GM12878 (cell line): Measurements from ENCODE around the gene CCDC82. TPM values are rescaled to one million over a fixed set of nuclear protein-coding genes. Genes with fewer than 3 reads are reported as not detected.

ENCODE experiments used
- ATAC-seq: fragments of 200-7000 bp; cut with Tn5 transposase; 3 replicates; pipeline ENCODE4 v1.9.1; 2020; ENCODE audit warnings: mild to moderate bottlenecking, moderate library complexity
- BruUV-seq: library from RNA; stranded (reverse); fragments of 400-500 nt; replicated peaks from 2 replicates; lab custom pipeline; 2021; lab: Mats Ljungman, UMichigan
- CTCF ChIA-PET: fragments of 300-600 bp; sonication (Branson Sonifier 250); formaldehyde crosslinking; extraction: SDS; loops from one replicate; lab custom pipeline; 2021; ENCODE audit warnings: inconsistent platforms; lab: Yijun Ruan, JAX
- POLR2A ChIA-PET: fragments of 350-600 bp; formaldehyde crosslinking; extraction: SDS; loops from one replicate; lab custom pipeline; 2021; ENCODE audit warnings: inconsistent platforms; lab: Charles Lee
- RAD21 ChIA-PET: fragments of 300-600 bp; sonication (Branson Sonifier 250); formaldehyde crosslinking; loops from one replicate; lab custom pipeline; 2023; ENCODE audit warnings: antibody characterized with exemption; ENCODE audit not compliant: unreplicated experiment; lab: Charles Lee
- SMC1A ChIA-PET: fragments of 300-600 bp; sonication (Branson Sonifier 250); formaldehyde crosslinking; loops from one replicate; lab custom pipeline; 2023; ENCODE audit not compliant: unreplicated experiment, uncharacterized antibody; lab: Charles Lee
- DNase-seq: peaks from one replicate; pipeline ENCODE4 v3.0.0-alpha.2; 2011; ENCODE audit warnings: low read depth, low spot score
- FAIRE-seq: peaks from 3 replicates; lab custom pipeline; 2011; peaks lifted over from hg19 to GRCh38; lab: Jason Lieb, UNC
- H2AFZ ChIP-seq: 2 replicates; pipeline ENCODE4 v1.6.0; 2011; ENCODE audit warnings: low read depth, low read length, control low read depth; ENCODE audit not compliant: control insufficient read depth
- H3K27ac ChIP-seq: 2 replicates; pipeline ENCODE4 v1.5.1; 2011; ENCODE audit warnings: control low read depth; ENCODE audit not compliant: control insufficient read depth, insufficient read depth
- H3K27me3 ChIP-seq, 2 experiments: replicated peaks in 1 of 2; 2 replicates each; pipeline versions ENCODE4 v1.6.0 to v1.6.1; 2011; ENCODE audit warnings: low read length in 1 of 2; ENCODE audit not compliant: control insufficient read depth in 2 of 2, insufficient read depth in 2 of 2
- H3K36me3 ChIP-seq, 2 experiments: 2 replicates each; pipeline ENCODE4 v1.5.1; 2011; ENCODE audit warnings: low read length in 1 of 2; ENCODE audit not compliant: control insufficient read depth in 2 of 2, insufficient read depth in 2 of 2
- H3K4me1 ChIP-seq: 2 replicates; pipeline ENCODE4 v1.6.1; 2011; ENCODE audit warnings: mild to moderate bottlenecking, low read length, moderate library complexity, mixed read lengths; ENCODE audit not compliant: control insufficient read depth, insufficient read depth
- H3K4me2 ChIP-seq: 2 replicates; pipeline ENCODE4 v1.6.0; 2011; ENCODE audit warnings: control low read depth; ENCODE audit not compliant: control insufficient read depth, insufficient read depth
- H3K4me3 ChIP-seq: fragments of 200-600 bp; sonication (generic); 2 replicates; pipeline ENCODE4 v1.5.1; 2016
- H3K79me2 ChIP-seq: 2 replicates; pipeline ENCODE4 v1.6.0; 2011; ENCODE audit warnings: low read length; ENCODE audit not compliant: control insufficient read depth, insufficient read depth
- H3K9ac ChIP-seq: 2 replicates; pipeline ENCODE4 v1.8.0; 2011; ENCODE audit warnings: low read length, control low read depth, mixed read lengths; ENCODE audit not compliant: control insufficient read depth, insufficient read depth
- H3K9me3 ChIP-seq: replicated peaks from 3 replicates; pipeline ENCODE4 v1.5.1; 2011; ENCODE audit warnings: mild to moderate bottlenecking, low read length; ENCODE audit not compliant: control insufficient read depth, insufficient read depth
- H4K20me1 ChIP-seq: 2 replicates; pipeline ENCODE4 v1.6.0; 2011; ENCODE audit not compliant: control insufficient read depth, insufficient read depth
- ATF7 ChIP-seq: fragments of 450-650 bp; IDR thresholded peaks from 2 replicates; pipeline ENCODE4 v1.6.1; 2016; ENCODE audit warnings: low read depth, mild to moderate bottlenecking
- BACH1 ChIP-seq: fragments of 450-650 bp; IDR thresholded peaks from 2 replicates; pipeline ENCODE4 v1.6.1; 2017; ENCODE audit warnings: mild to moderate bottlenecking, borderline replicate concordance
- CEBPB ChIP-seq, 2 experiments: fragments of 150-350 bp in 1 of 2; IDR thresholded peaks; 2 replicates each; pipeline ENCODE4 v1.6.1; 2012 to 2014; ENCODE audit warnings: low read depth in 2 of 2, low read length in 2 of 2, borderline replicate concordance in 1 of 2, inconsistent platforms in 1 of 2
- FOXM1 ChIP-seq: IDR thresholded peaks from 2 replicates; pipeline ENCODE4 v1.6.1; 2012; ENCODE audit warnings: low read depth, mild to moderate bottlenecking, inconsistent platforms, low read length, moderate library complexity
- LARP7 ChIP-seq: fragments of 450-650 bp; IDR thresholded peaks from 2 replicates; pipeline ENCODE4 v1.6.1; 2017; ENCODE audit warnings: mild to moderate bottlenecking
- MAX ChIP-seq: IDR thresholded peaks from 2 replicates; pipeline ENCODE4 v1.6.1; 2012; ENCODE audit warnings: low read depth, low read length, improper control_type of control experiment
- PBX3 ChIP-seq: IDR thresholded peaks from 2 replicates; pipeline ENCODE4 v1.6.1; 2011; ENCODE audit warnings: mild to moderate bottlenecking, low read depth, low read length, moderate library complexity; ENCODE audit not compliant: insufficient replicate concordance
- RB1 ChIP-seq: fragments of 450-650 bp; formaldehyde crosslinking; IDR thresholded peaks from 2 replicates; pipeline ENCODE4 v1.6.1; 2017; ENCODE audit warnings: mild to moderate bottlenecking, borderline replicate concordance
- STAT3 ChIP-seq: IDR thresholded peaks from 2 replicates; pipeline ENCODE4 v1.6.1; 2011; ENCODE audit warnings: low read depth, low read length, improper control_type of control experiment
- WRNIP1 ChIP-seq: IDR thresholded peaks from 2 replicates; pipeline ENCODE4 v1.6.1; 2011; ENCODE audit warnings: low read depth, low read length, improper control_type of control experiment, borderline replicate concordance
- ZNF384 ChIP-seq: IDR thresholded peaks from 2 replicates; pipeline ENCODE4 v1.6.1; 2012; ENCODE audit warnings: low read depth, mild to moderate bottlenecking, low read length, improper control_type of control experiment, borderline replicate concordance
- WGBS: methylation state at CpG from one replicate; pipeline ENCODE4 v1.1.6; 2016; ENCODE audit warnings: low lambda C conversion rate; ENCODE audit not compliant: insufficient replicate concordance, insufficient coverage; ENCODE audit errors: missing lambda C conversion rate; 5-methylcytosine and 5-hydroxymethylcytosine counted together
- in situ Hi-C: fragments of 300-500 bp; cut with MboI; formaldehyde crosslinking; loops from 9 replicates; pipeline ENCODE4 v1.14.3; 2018; ENCODE audit warnings: mixed read lengths
- intact Hi-C: fragments of 100-400 bp; cut with micrococcal nuclease; formaldehyde crosslinking; loops from one replicate; pipeline ENCODE4 v1.14.2; 2022; ENCODE audit not compliant: unreplicated experiment
- polyA plus RNA-seq, 11 experiments: library from polyadenylated mRNA; depleted of rRNA in 4 of 11; unstranded in 6 of 11; stranded (reverse) in 5 of 11; fragments of >200 nt; fragmentation: Nextera tagmentation in 4 of 11; fragmentation: Illumina TruSeq in 1 of 11; extraction: Ambion mirVana in 4 of 11; extraction: Trizol in 1 of 11; gene quantifications; 1 replicate in 1 of 11; 2 replicates in 10 of 11; pipeline versions ENCODE4 v1.2.1 to v1.2.3, GENCODE V29; 2011 to 2016; ENCODE audit warnings: inconsistent platforms in 2 of 11, missing spikeins in 2 of 11, low read depth in 1 of 11
- total RNA-seq, 4 experiments: library from RNA; depleted of rRNA in 3 of 4; stranded (reverse); fragments of >200 nt in 3 of 4; fragmentation: Illumina TruSeq in 1 of 4; extraction: Trizol in 1 of 4; gene quantifications; 2 replicates each; pipeline versions ENCODE4 v1.2.1 to v1.2.3, GENCODE V29; 2013 to 2021

Gene CCDC82
- total and polyA plus RNA-seq, 10 of the 15 experiments (the other 5 are each of a cell fraction or from before 2014, with no cell fraction given): 15.2 to 62.4 (median 28.8) TPM

GRCh38 chr11:96322775-96323641 lies 66.7 kb downstream of the CCDC82 start:
- Histone ChIP-seq H3K79me2 (peaks cover 73% of the 10 kb centered on the region), H4K20me1 (no peaks in the 10 kb centered on the region; the same call in 1 of the 2 replicates), H3K9me3 (no peaks in the 10 kb centered on the region), H3K4me3 (no peak overlapping the region), H2AFZ (no peak overlapping the region), H3K4me1 (peaks cover 7% of the 10 kb centered on the region; the same call in 1 of the 2 replicates), H3K27ac (no peak overlapping the region), H3K4me2 (no peak overlapping the region), H3K9ac (no peak overlapping the region), H3K36me3 (peaks cover 0 to 4% of the 10 kb centered on the region in 2 experiments; a peak in 1 of 4 replicates), H3K27me3 (no peaks in the 10 kb centered on the region)
- CTCF ChIA-PET: interaction anchor here (0.8 to 1.0 kb wide), 3 partner anchors 15 to 308 kb away, joined by 3 to 4 read pairs (median 3); partner anchors contain the start of gene MAML2
- WGBS: over 99% methylated on average over 10 of the region's 10 CpGs
- POLR2A ChIA-PET: no interaction called here
- SMC1A ChIA-PET: interaction anchor here (0.6 to 3.5 kb wide), 4 partner anchors 8 to 45 kb away, joined by 3 to 17 read pairs (median 5); no protein-coding TSS in a partner anchor
- no peak for DNase-seq
- in situ Hi-C loops: no loop called here
- no TSS peak for BruUV-seq
- TF ChIP-seq STAT3: no peak
- TF ChIP-seq ZNF384: no peak
- RAD21 ChIA-PET: interaction anchor here (0.7 kb wide), 1 partner anchor 44 kb away, joined by 3 read pairs; no protein-coding TSS in a partner anchor
- FAIRE-seq: no peak
- intact Hi-C loops: no loop called here
- ATAC-seq: no peak

- intact Hi-C loops (no loop called here), in situ Hi-C loops (no loop called here)
- Histone ChIP-seq H4K20me1 (no peaks in the 10 kb centered on the region; the same call in 1 of the 2 replicates), H3K4me1 (peaks cover 12% of the 10 kb centered on the region; the same call in 1 of the 2 replicates), H3K9me3 (no peaks in the 10 kb centered on the region), H3K27ac (no peak overlapping the region), H2AFZ (no peak overlapping the region), H3K4me3 (no peak overlapping the region), H3K27me3 (no peaks in the 10 kb centered on the region), H3K79me2 (peaks cover 73% of the 10 kb centered on the region), H3K36me3 (peaks cover 2 to 4% of the 10 kb centered on the region in 2 experiments; a peak in 2 of 4 replicates), H3K9ac (no peak overlapping the region), H3K4me2 (no peak overlapping the region)
- DNase-seq (no peak), ATAC-seq (no peak), FAIRE-seq (no peak)
- ChIA-PET RAD21 (interaction anchor here (0.9 to 1.4 kb wide), 2 partner anchors 14 to 17 kb away, joined by 3 to 4 read pairs; no protein-coding TSS in a partner anchor), POLR2A (no interaction called here), SMC1A (interaction anchor here (1.3 to 1.4 kb wide), 3 partner anchors 14 to 56 kb away, joined by 3 to 8 read pairs (median 4); partner anchors contain the start of gene MAML2), CTCF (interaction anchor here (1.9 kb wide), 1 partner anchor 22 kb away, joined by 9 read pairs; the partner anchor contains the start of gene MAML2)
- no TSS peak for BruUV-seq
- 97% methylated on average over 5 of the region's 5 CpGs for WGBS
- TF ChIP-seq MAX (no peak), LARP7 (no peak), ATF7 (no peak), RB1 (no peak), FOXM1 (no peak), CEBPB (IDR thresholded peaks at IDR 0.05; ENCODE audit: borderline replicate concordance in 1 of 2, low read depth in 2 of 2, low read length in 2 of 2) (no peak), BACH1 (no peak), PBX3 (no peak), WRNIP1 (no peak)
Measured at GRCh38 chr11:96321091-96321490, 68.6 kb downstream of the CCDC82 start.
